ENCODE results near the gene GAPDHS. TPM values are rescaled to one million over a fixed set of nuclear protein-coding genes. Genes with fewer than 3 reads are reported as not detected.

Gene GAPDHS
- total RNA-seq, 2 experiments from 2014 or later, result not detected

DNA sequence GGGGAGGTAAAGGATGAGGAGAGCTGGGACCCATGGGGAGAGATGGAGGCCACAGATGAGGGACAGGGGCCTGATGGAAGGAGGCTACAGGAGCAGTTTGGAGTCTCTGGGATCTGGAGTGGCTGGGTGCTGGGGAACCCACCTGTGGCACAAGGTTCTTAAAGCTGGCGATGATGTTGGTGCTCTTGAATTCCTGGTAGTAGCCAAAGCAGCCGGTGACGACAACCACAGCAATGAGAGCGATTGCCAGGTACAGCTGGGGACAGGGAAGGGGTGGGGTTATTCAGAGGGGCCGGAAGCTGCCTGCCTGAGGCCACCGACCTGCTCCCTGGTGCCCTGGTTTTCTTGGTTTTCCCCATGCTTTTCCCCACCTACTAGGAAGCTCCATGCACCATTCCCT is 27.4 kb downstream of the GAPDHS start:
- Mint-ChIP-seq H3K4me1 (ENCODE audit: low read depth) (peaks cover 8% of the 10 kb centered on the region), H3K27me3 (ENCODE audit: low read depth) (peaks cover 31% of the 10 kb centered on the region), H3K36me3 (ENCODE audit: low read depth) (no peaks in the 10 kb centered on the region), H3K27ac (no peak overlapping the region), H3K9me3 (ENCODE audit: insufficient read depth) (no peaks in the 10 kb centered on the region), H3K4me3 (no peak overlapping the region)
- CTCF ChIA-PET, result no interaction called here
- ATAC-seq (no peak), DNase-seq (no peak)
- POLR2A ChIA-PET, result no interaction called here

DNA sequence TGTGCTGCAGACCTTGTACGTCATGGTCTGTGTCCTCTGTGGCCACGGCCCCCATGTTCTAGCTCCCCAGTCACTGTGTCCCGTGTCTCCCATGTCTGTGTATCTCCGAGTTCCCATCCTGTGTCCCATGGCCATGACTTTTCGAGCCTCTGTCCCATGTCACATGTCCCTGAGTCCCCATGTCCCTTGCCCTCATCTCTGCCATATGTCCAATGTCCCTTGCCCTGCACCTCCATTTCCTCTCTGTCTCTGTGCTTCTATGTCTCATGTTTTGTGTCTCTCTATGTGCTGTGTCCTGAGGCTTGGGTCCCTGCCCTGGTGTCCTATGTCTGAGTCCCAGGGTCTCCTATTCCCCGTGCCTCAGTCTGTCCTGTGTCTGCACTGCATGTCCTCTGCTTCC is 28.2 kb downstream of the GAPDHS start:
- POLR2A ChIA-PET, result no interaction called here
- peaks cover 29% of the 10 kb centered on the region for H3K27me3 Mint-ChIP-seq (ENCODE audit: low read depth)
- H3K4me3 Mint-ChIP-seq, result no peak overlapping the region
- H3K4me1 Mint-ChIP-seq (ENCODE audit: low read depth), result peaks cover 8% of the 10 kb centered on the region
- ATAC-seq (no peak), DNase-seq (no peak)
- no peaks in the 10 kb centered on the region for H3K9me3 Mint-ChIP-seq (ENCODE audit: insufficient read depth)
- H3K27ac Mint-ChIP-seq, result no peak overlapping the region
- CTCF ChIA-PET, result no interaction called here
- no peaks in the 10 kb centered on the region for H3K36me3 Mint-ChIP-seq (ENCODE audit: low read depth)

DNA sequence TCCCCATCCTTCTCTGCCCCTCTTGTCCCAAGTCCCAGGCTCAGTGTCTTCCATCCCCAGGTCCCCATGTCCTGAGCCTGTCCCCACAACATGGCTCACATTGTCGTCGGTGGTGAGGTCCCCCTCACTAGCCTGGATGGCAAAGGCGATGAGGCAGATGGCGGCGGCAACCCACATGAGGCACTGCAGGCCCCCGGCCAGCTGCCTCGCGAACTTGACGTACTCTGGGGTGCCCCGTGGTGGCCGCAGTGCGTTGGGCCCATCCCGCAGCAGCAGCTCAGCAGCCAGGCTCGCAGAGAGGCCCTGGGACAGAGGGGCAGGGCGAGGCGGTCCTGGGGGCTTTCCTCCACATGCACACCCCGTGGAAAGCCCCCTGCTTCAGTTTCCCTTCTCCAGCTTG is 29.1 kb downstream of the GAPDHS start:
- peaks cover 5% of the 10 kb centered on the region for H3K4me1 Mint-ChIP-seq (ENCODE audit: low read depth)

GRCh38 chr19:35562776-35563175 is 29.5 kb downstream of the GAPDHS start:
- peaks cover 22% of the 10 kb centered on the region for H3K27me3 Mint-ChIP-seq (ENCODE audit: low read depth)
- H3K9me3 Mint-ChIP-seq (ENCODE audit: insufficient read depth), result no peaks in the 10 kb centered on the region
- ChIA-PET CTCF (interaction anchor here (0.7 to 1.0 kb wide), 2 partner anchors 13 to 14 kb away, joined by 3 to 4 read pairs; no protein-coding TSS in a partner anchor), POLR2A (no interaction called here)
- peaks cover 4% of the 10 kb centered on the region for H3K4me1 Mint-ChIP-seq (ENCODE audit: low read depth)
- H3K4me3 Mint-ChIP-seq, result no peak overlapping the region
- no peak for ATAC-seq
- no peak for DNase-seq
- no peak overlapping the region for H3K27ac Mint-ChIP-seq
- H3K36me3 Mint-ChIP-seq (ENCODE audit: low read depth), result no peaks in the 10 kb centered on the region

More for the DNA sequence above, 29.1 kb downstream of the GAPDHS start:
- Mint-ChIP-seq H3K9me3 (ENCODE audit: insufficient read depth) (no peaks in the 10 kb centered on the region), H3K27ac (no peak overlapping the region), H3K27me3 (ENCODE audit: low read depth) (peaks cover 25% of the 10 kb centered on the region), H3K4me3 (no peak overlapping the region), H3K36me3 (ENCODE audit: low read depth) (no peaks in the 10 kb centered on the region)
- POLR2A ChIA-PET, result no interaction called here
- no peak for DNase-seq
- CTCF ChIA-PET, result no interaction called here
- ATAC-seq, result no peak

DNA sequence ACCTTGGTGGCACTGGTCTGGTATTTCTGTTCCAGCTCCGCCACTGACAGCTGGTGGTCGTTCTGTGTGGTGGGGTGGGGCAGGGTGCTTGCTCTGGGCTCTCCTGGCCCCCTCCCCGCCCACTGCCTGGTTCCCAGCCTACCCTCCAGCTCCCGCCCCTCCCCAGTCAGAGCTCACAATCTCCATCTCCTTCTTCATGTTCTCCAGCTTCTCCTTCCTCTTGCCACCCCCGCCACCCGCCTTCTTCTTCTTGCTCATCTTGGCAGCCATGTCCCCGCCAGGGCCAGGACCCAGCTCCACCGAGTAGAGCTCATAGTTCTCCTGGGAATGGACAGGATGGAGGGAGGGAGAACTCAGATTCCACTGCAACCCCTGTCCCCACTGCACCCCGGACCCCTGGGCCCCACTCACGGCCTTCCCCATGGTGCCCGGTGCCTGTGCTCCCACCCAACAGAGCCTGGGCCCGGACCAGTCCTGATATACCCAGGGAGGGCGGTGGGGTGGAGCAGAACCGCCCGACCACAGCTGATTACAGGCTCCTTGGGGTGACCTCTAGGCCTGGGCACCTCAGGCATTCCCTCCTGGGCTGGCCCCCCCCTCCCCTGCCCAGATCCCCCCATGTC is 30.1 kb downstream of the GAPDHS start, which contains the start of gene ATP4A:
Gene ATP4A (minus strand): TSS at position 452 of the 623 bp plus-strand sequence. CDS start 29 bp downstream, at position 423.
- DNase-seq, result no peak
- H3K36me3 Mint-ChIP-seq (ENCODE audit: low read depth), result no peaks in the 10 kb centered on the region
- H3K4me1 Mint-ChIP-seq (ENCODE audit: low read depth), result peaks cover 2% of the 10 kb centered on the region
- H3K27ac Mint-ChIP-seq, result no peak within 1 kb of the TSS
- POLR2A ChIA-PET, result no interaction called here
- no peak within 1 kb of the TSS for H3K4me3 Mint-ChIP-seq
- no peak for ATAC-seq
- CTCF ChIA-PET, result interaction anchor here (0.7 to 1.0 kb wide), 2 partner anchors 14 to 15 kb away, joined by 3 to 4 read pairs; no protein-coding TSS in a partner anchor
- peaks cover 20% of the 10 kb centered on the region for H3K27me3 Mint-ChIP-seq (ENCODE audit: low read depth)
- H3K9me3 Mint-ChIP-seq (ENCODE audit: insufficient read depth), result no peaks in the 10 kb centered on the region

- ChIA-PET POLR2A (interaction anchor here (0.5 kb wide), 1 partner anchor 131 kb away, joined by 3 read pairs; no protein-coding TSS in a partner anchor), CTCF (no interaction called here)
- Mint-ChIP-seq H3K27ac (no peak overlapping the region), H3K27me3 (ENCODE audit: low read depth) (peaks cover 19% of the 10 kb centered on the region), H3K4me1 (ENCODE audit: low read depth) (no peaks in the 10 kb centered on the region), H3K4me3 (no peak overlapping the region), H3K36me3 (ENCODE audit: low read depth) (no peaks in the 10 kb centered on the region), H3K9me3 (ENCODE audit: insufficient read depth) (no peaks in the 10 kb centered on the region)
- DNase-seq (no peak), ATAC-seq (no peak)
These were observed 32.0 kb downstream of the GAPDHS start for GRCh38 chr19:35565016-35565856.

DNA sequence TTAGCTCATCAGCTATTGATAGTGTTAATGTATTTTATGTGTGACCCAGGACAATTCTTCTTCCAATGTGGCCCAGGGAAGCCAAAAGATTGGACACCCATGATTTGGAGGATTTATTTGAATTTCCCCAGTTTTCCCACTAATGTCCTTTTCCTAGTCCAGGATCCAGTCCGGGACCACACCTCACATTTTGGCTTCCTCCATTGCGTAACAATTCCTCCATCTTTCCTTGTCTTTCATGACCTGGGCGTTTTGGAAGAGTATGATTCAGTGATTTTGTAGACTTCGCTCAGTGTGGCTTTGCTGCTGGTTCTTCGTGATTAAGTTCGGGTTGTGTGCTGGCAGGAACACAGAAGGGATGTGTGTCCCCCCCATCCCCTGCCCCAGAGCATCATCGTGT is 33.5 kb downstream of the GAPDHS start:
- ATAC-seq, result no peak
- peaks cover 2% of the 10 kb centered on the region for H3K4me1 Mint-ChIP-seq (ENCODE audit: low read depth)

GRCh38 chr19:35569281-35569781 is 36.1 kb downstream of the GAPDHS start:
- no peak overlapping the region for H3K4me3 Mint-ChIP-seq
- peaks cover 18% of the 10 kb centered on the region for H3K27me3 Mint-ChIP-seq (ENCODE audit: low read depth)
- H3K9me3 Mint-ChIP-seq (ENCODE audit: insufficient read depth), result no peaks in the 10 kb centered on the region
- H3K36me3 Mint-ChIP-seq (ENCODE audit: low read depth), result no peaks in the 10 kb centered on the region
- H3K4me1 Mint-ChIP-seq (ENCODE audit: low read depth), result peaks cover 2% of the 10 kb centered on the region
- POLR2A ChIA-PET, result no interaction called here
- CTCF ChIA-PET, result no interaction called here
- ATAC-seq (no peak), DNase-seq (no peak)
- H3K27ac Mint-ChIP-seq, result no peak overlapping the region

More for the DNA sequence above, 33.5 kb downstream of the GAPDHS start:
- no peak overlapping the region for H3K27ac Mint-ChIP-seq
- no peak overlapping the region for H3K4me3 Mint-ChIP-seq
- peaks cover 16% of the 10 kb centered on the region for H3K27me3 Mint-ChIP-seq (ENCODE audit: low read depth)
- no peaks in the 10 kb centered on the region for H3K9me3 Mint-ChIP-seq (ENCODE audit: insufficient read depth)
- CTCF ChIA-PET, result interaction anchor here (0.6 to 0.8 kb wide), 2 partner anchors 18 to 636 kb away, joined by 3 to 4 read pairs; no protein-coding TSS in a partner anchor
- H3K36me3 Mint-ChIP-seq (ENCODE audit: low read depth), result no peaks in the 10 kb centered on the region
- no peak for DNase-seq
- POLR2A ChIA-PET, result no interaction called here

- Mint-ChIP-seq H3K4me1 (ENCODE audit: low read depth) (peaks cover 2% of the 10 kb centered on the region), H3K36me3 (ENCODE audit: low read depth) (peaks cover 3% of the 10 kb centered on the region), H3K27me3 (ENCODE audit: low read depth) (peaks cover 19% of the 10 kb centered on the region), H3K27ac (no peak overlapping the region), H3K9me3 (ENCODE audit: insufficient read depth) (peaks cover 11% of the 10 kb centered on the region), H3K4me3 (no peak overlapping the region)
- no peak for ATAC-seq
- CTCF ChIA-PET, result no interaction called here
- POLR2A ChIA-PET, result no interaction called here
- DNase-seq, result no peak
These were observed 38.2 kb downstream of the GAPDHS start for GRCh38 chr19:35571406-35571965.

GRCh38 chr19:35577918-35578317 is 44.7 kb downstream of the GAPDHS start:
- ChIA-PET CTCF (no interaction called here), POLR2A (no interaction called here)
- peaks cover 14% of the 10 kb centered on the region for H3K9me3 Mint-ChIP-seq (ENCODE audit: insufficient read depth)
- H3K4me3 Mint-ChIP-seq, result no peak overlapping the region
- ATAC-seq (no peak), DNase-seq (no peak)
- peaks cover 2% of the 10 kb centered on the region for H3K27me3 Mint-ChIP-seq (ENCODE audit: low read depth)
- H3K4me1 Mint-ChIP-seq (ENCODE audit: low read depth), result no peaks in the 10 kb centered on the region
- peaks cover 5% of the 10 kb centered on the region for H3K36me3 Mint-ChIP-seq (ENCODE audit: low read depth)
- H3K27ac Mint-ChIP-seq, result no peak overlapping the region

DNA sequence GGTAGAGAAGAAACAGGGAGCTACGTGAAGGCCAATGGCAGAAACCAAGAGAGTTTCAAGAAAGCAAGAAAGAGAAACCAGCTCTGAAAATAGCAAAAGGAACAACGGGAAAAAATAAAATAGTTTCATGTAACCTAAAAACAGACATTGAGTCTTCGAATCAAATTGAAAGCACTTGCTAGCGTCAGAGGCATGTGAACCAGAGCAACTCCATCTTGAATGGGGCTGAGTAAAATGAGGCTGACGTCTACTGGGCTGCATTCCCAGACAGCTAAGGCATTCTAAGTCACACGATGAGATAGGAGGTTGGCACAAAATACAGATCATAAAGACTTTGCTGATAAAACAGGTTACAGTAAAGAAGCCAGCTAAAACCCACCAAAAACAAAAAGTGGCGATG is 45.5 kb downstream of the GAPDHS start:
- Mint-ChIP-seq H3K4me3 (no peak overlapping the region), H3K4me1 (ENCODE audit: low read depth) (no peaks in the 10 kb centered on the region), H3K27me3 (ENCODE audit: low read depth) (peaks cover 2% of the 10 kb centered on the region), H3K36me3 (ENCODE audit: low read depth) (peaks cover 5% of the 10 kb centered on the region), H3K9me3 (ENCODE audit: insufficient read depth) (peaks cover 14% of the 10 kb centered on the region), H3K27ac (no peak overlapping the region)
- ATAC-seq, result no peak
- ChIA-PET POLR2A (interaction anchor here (0.7 kb wide), 1 partner anchor 480 kb away, joined by 3 read pairs; no protein-coding TSS in a partner anchor), CTCF (interaction anchor here (1.0 kb wide), 1 partner anchor 13 kb away, joined by 3 read pairs; no protein-coding TSS in a partner anchor)
- DNase-seq, result no peak

DNA sequence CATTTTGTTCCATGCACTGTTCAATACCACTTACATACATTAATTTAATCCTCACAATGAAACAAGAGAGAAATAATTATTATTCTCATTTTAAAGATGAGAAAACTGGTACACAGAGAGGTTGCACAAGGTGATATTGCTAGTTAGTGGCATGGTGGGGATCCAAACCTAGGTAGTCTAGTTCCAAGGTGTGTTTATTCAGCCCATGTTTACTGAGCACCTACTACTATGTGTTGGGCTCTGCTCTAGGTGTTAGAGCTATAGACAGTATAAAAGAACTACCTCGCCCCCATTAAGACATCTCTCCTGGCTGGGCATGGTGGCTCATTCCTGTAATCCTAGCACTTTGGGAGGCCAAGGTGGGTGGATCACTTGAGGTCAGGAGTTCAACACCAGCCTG is 49.5 kb downstream of the GAPDHS start:
- POLR2A ChIA-PET, result no interaction called here
- no peaks in the 10 kb centered on the region for H3K4me1 Mint-ChIP-seq (ENCODE audit: low read depth)
- H3K27ac Mint-ChIP-seq, result no peak overlapping the region
- no peaks in the 10 kb centered on the region for H3K36me3 Mint-ChIP-seq (ENCODE audit: low read depth)
- ATAC-seq, result no peak
- DNase-seq, result no peak
- H3K27me3 Mint-ChIP-seq (ENCODE audit: low read depth), result peaks cover 8% of the 10 kb centered on the region
- H3K9me3 Mint-ChIP-seq (ENCODE audit: insufficient read depth), result no peaks in the 10 kb centered on the region
- CTCF ChIA-PET, result no interaction called here
- no peak overlapping the region for H3K4me3 Mint-ChIP-seq

Measured in activated CD8-positive, alpha-beta T cell treated with anti-CD3 and anti-CD28 coated beads, Interleukin-2, amount 10 ng/mL, durations not matched to agents 7 days and 5 days (primary cell).